Fibroblast of lung (primary cell): Measurements from ENCODE around the gene WNT7A.

Experiments used
- CTCF ChIP-seq, 2 donors: IDR thresholded peaks in 1 of 2; conservative IDR thresholded peaks in 1 of 2; 1 replicate in 1 of 2; 2 replicates in 1 of 2; pipeline ENCODE4 v1.5.1; 2011 to 2012; ENCODE audit warnings: low read length in 2 of 2, control low read depth in 1 of 2, inconsistent platforms in 1 of 2, low read depth in 1 of 2, mild to moderate bottlenecking in 1 of 2
- EZH2 ChIP-seq: IDR thresholded peaks from 2 replicates; pipeline ENCODE4 v1.5.1; 2012; ENCODE audit warnings: low read length, control low read depth, mild to moderate bottlenecking; ENCODE audit errors: missing control alignments

- TF ChIP-seq CTCF (conservative IDR thresholded peaks at IDR 0.05 in 1 of 2, IDR thresholded peaks at IDR 0.05 in 1 of 2; ENCODE audit: low read depth in 1 of 2, low read length in 2 of 2) = no peak
- TF ChIP-seq EZH2 = no peak
Observed at GRCh38 chr3:13821126-13821525, 58.7 kb downstream of the WNT7A start.
